Stimulated activated CD4-positive, alpha-beta T cell treated with anti-CD3 and anti-CD28 coated beads, Interleukin-2, amount 100 ng/mL, for 48 hours (primary cell): ENCODE data around the gene FKBP2.
A peak's percentile ranks its signal among the peaks of the same experiment; 100 is the strongest.

ENCODE experiments used
- DNase-seq, 2 donors: peaks; one replicate each; pipeline ENCODE4 v3.0.0-alpha.2; 2020

FKBP2 gene

DNA sequence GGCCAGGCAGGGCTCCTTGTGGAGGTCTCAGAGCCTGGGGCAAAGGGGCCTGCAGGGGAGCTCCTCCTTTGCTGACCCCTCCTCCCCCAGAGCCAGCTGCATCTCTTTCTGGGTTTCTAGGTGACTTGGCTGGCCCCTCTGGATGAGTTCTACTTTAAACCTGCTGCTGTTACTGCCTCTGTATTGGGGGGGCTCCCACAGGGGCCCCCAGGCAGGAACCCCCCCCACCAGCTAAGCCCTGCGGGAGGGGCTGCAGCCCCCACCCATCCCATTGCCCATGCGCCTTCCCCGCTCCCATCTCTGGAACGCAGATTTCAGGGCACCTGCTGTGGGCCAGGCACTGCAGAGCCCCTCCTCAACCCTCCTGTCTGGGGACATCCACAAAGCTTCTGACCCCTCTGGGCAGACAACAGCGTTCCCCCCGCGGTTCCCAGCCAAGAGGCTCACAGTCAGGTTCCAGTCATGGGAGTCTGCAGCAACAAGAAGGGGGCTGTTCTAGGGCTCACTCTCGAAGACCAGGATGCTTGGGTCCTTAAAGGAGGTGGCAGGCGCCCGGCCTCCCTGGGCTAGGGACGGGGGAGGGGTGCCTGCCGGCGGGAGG is 9.6 kb downstream of the FKBP2 start:
- DNase-seq: no peak

DNA sequence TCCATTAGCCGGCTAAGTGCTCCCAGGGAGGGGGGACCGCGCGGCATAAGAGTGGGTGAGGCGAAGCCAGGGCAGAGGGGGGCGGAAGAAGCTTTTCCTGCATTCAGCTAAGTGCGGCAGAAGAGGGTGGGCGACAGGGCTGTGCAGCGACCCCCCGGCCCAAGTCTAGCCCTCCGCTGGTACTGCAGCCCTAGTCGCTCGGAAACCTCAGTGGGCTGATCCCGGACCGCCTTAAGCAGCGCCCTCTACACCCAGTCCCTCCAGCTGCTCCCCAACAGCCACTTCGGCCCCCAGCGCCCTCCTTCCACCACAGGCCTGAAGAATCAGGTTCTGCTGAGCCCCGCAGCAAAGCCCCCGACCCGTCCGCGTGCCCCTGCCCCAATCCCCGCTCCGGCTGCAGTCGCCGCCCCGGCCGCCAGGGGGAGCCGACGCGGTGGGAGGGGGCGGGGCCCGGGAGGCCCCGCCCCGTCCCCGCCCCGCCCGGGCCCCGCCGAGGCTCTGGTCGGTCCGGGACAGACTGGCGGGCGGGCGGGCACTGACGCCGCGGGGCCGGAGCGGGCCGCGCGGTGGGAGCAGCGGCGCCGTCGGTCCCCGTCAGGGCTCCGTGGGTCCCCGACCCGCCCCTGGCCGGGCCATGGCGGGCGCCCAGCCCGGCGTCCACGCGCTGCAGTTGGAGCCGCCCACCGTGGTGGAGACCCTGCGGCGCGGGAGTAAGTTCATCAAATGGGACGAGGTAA is 10.3 kb downstream of the FKBP2 start, which contains the start of gene PLCB3:
Gene PLCB3 (plus strand): TSS at position 515 of the 737 bp plus-strand sequence. CDS start 120 bp downstream, at position 635.
- peak; percentile 52 to 73 for DNase-seq

DNA sequence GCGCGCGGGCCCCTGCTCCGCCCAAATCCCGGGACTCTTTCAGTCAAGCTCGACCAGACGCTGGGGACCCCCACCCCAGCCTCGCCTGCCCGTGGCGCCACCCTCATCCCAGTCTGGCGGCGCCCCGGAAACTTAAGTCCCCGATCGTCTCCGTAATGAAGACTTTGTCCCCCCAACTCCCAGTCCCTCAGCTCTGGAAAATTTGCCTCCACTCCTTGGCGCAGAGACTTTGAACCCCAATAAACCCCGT is 10.8 kb downstream of the FKBP2 start:
- no peak for DNase-seq

DNA sequence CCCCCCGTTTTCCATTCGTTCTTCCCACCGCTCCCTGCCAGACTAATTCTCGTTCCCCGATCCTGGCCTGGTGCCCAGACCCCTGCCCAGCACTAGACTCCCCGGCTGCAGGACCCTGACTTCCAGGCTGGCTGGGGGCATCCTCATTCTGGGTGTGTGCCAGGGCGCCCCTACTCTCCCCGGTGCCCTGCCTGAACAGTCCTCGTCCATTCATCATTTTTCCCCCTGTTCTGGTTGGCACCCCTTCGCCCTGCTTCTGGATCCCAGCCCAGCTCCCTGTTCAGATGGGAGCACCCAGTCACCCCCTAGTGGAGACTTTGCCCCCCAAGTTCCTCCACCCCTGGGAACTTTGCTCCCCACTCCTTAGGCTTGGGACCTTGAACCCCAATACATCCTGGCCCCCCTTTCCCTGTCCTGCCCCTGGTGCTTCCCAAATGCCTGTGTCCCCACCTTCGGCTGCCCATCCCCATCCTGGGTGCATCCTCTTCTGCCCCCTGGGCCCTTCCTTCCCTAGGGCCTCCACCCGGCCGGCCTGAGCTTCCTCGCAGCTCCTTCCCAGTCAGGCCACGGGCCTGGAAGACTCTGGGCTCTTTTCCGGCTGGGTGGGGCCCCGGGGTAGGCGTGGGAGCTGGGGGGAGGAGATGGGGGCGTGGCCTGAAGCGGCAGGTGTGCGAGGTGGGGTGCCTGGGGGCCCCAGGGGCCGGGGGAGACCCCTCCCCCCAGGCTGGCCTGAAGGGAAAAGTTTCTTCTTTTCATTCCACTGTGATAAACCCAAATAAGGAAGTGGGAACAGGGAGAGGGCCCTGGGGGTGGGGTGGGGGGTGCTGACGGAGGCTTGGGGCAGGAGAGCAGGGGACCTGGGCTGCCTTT is 11.3 kb downstream of the FKBP2 start:
- DNase-seq: no peak

DNA sequence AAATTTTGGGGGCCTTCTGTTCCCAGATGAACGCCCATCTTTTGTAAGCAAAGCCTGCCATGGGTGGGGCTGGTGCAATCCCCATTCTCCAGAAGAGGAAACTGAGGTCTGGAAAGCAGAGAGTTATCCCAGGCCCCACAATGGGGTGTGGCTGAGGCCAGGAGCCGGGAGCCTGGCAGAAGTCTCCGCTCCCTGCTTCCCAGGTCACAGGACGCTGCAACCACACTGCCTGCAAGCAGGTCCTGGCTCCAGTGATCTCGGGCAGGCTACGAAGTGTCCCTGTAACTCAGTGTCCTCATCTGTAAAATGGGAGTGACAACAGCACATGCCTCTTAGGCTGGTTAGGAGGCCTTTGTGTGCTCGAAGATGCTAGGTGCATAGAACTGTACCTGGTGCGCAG is 12.1 kb downstream of the FKBP2 start:
- no peak for DNase-seq

DNA sequence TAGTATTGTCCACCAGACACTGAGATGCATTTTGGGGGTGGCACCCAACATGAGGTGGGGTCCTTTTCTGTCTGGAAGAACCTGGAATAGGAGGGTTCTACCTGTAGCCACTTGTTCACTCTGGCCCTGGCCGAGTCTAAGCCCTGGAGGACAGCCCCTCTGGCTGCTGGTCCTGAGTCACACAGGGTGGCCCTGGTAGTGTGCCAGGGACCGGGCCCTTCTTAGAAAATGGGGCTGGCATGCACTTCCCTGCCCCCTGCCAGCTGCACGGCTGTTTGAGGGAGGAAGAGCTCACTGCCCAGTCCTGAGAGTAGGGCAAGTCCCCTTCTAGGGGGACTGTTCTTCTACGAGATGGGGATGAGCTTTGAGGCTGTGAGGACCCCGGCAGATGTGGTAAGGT is 12.6 kb downstream of the FKBP2 start:
- DNase-seq: no peak

DNA sequence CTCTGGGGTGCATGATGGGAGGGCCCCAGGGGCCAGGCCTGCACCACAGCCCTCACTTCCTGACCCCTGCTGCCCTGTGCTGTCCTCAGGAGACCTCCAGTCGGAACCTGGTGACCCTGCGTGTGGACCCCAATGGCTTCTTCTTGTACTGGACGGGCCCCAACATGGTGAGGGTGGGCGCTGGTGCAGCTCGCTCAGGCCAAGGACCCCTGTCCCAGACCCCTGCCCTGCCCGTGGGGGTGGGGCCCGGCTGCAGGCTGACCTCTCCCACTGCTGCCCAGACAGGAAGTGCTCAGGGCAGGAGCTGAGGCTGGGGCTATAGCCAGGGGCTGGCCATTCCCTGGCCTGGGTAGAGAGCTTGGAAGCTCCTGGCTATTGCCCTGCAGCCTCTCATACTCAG is 13.4 kb downstream of the FKBP2 start:
- no peak for DNase-seq

DNA sequence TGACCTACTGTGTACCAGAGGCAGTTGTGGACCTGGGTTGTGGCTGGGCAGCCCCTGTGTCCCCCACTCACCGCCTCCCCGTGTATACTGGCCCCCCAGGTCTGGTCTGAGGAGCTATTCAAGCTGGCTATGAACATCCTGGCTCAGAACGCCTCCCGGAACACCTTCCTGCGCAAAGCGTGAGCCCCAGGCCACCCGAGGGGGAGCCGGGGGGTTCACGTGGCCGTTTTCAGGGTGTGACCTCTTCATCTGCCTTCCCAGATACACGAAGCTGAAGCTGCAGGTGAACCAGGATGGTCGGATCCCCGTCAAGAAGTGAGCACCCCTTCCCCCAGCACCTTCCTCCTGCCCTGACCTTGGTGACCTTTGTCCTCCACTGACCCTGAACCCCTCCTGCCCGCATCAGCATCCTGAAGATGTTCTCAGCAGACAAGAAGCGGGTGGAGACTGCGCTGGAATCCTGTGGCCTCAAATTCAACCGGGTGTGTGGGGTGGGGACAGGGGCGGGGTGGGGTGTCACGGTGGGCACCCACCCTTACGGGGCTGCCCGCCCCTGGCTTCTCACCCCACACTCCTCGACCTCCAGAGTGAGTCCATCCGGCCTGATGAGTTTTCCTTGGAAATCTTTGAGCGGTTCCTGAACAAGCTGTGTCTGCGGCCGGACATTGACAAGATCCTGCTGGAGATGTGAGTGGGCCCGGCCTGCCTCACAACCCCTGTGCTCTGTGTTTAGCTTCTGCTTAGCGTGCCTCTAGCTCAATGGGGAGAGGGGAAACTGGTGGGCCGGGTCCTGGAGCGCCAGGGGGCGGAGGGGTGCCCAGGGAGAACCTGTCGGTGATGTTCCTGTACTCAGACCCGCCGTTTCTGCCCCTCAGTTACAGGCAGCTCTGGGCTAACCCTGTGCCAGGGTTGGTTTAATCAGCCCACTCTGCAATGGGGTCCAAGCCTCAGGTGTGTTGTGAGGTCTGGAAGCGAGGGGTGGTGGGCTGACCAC is 14.5 kb downstream of the FKBP2 start:
- DNase-seq: no peak

DNA sequence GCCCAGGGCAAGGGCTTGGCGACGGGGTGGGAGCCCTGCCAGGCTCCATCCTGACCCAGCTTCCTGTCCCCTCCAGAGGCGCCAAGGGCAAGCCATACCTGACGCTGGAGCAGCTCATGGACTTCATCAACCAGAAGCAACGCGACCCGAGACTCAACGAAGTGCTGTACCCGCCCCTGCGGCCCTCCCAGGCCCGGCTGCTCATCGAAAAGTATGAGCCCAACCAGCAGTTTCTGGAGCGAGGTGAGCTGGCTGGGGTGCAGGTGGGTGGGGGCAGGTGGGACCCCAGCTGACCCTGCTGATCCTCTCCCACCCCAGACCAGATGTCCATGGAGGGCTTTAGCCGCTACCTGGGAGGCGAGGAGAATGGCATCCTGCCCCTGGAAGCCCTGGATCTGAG is 15.4 kb downstream of the FKBP2 start:
- DNase-seq: no peak

DNA sequence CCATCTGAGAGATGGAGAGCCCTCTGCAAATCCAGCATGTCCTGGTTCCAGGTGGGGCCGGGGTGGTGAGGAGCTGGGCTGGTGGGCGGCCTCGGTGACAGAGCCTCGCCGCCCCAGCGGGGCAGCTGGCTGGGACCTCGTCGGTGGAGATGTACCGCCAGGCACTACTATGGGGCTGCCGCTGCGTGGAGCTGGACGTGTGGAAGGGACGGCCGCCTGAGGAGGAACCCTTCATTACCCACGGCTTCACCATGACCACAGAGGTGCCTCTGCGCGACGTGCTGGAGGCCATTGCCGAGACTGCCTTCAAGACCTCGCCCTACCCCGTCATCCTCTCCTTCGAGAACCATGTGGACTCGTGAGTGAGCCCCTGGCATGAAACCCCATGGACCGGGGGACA is 17.5 kb downstream of the FKBP2 start:
- DNase-seq: no peak

DNA sequence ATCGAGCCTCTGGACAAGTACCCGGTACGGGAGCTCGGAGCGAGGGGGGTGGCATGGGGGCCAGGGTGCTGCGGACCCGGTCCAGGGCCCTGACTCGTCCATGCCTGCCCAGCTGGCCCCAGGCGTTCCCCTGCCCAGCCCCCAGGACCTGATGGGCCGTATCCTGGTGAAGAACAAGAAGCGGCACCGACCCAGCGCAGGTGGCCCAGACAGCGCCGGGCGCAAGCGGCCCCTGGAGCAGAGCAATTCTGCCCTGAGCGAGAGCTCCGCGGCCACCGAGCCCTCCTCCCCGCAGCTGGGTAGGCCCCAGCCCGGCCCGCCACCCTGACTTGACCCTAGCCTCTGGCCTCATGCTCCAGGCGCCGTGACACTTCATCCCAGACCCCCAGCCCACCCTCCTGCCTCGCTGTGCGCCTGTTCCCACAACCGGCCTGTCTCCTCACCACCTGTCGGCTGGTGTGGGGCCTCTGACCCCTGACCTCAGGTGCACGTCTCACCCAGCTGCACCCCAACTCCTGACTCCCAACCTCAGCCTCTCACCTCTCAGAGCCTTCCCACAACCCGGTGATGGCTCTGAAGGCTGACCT is 18.1 kb downstream of the FKBP2 start:
- DNase-seq: no peak

DNA sequence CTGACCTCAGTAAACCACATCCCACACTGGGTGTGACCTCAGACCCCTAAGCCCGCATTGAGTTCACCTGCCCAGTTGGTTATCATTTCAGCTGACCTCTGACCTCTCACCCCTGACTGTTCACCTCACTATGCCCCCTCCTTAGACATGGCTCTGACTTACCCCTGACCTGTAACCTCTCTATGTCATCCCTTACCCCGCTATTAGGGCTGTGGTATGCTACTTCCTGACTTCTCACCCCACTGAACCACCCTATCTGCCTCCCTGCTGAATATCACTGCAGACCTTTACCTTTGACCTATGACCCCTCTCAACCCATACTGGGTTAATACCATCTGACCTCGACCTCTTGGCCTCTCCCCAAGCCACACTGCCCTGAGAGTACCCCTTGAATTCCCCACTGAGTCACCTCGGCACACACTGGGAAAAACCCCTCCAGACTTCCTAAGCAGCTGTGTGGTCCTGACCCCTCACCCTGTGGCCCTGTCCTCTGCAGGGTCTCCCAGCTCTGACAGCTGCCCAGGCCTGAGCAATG is 18.7 kb downstream of the FKBP2 start:
- no peak for DNase-seq

DNA sequence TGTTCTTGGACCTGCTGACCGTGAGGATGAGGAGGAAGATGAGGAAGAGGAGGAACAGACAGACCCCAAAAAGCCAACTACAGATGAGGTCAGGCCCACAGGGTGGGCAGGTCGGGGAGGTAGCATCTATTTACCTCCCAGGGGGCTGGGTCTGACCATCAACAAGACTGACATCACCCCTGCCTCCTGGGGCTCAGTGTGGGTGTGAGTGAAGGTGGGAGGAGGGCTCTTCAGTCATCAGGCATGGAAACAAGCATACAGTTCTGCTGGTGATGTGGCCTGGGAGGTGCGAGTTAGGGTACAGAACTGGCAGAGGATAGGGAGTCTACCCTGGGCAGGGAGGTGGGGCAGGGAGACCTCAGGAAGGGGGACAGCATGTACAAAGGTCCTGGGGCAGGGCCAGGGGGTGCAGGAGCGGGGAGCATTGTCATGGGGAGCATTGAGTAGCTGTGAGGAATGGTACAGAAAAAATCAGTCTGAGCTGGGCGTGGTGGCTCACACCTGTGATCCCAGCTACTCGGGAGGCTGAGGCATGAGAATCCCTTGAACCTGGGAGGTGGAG is 19.3 kb downstream of the FKBP2 start:
- DNase-seq: no peak

DNA sequence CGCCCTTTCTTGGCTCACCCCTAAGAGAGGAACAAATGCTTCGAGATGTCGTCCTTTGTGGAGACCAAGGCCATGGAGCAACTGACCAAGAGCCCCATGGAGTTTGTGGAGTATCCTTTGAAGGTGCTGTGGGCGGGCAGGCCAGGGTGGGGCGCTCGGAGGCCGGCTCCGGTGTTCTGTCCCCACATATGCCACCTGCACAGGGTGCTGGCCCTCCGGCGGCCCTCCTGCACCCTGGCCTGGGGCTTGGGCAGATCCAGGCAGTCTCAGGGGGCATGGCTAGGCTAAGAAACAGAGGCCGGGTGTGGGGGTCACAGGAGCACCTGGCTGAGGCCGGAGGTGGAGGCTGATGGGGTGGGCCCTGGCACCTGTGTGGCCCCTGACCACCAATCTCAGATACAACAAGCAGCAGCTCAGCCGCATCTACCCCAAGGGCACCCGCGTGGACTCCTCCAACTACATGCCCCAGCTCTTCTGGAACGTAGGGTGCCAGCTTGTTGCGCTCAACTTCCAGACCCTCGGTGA is 20.7 kb downstream of the FKBP2 start:
- DNase-seq: no peak

DNA sequence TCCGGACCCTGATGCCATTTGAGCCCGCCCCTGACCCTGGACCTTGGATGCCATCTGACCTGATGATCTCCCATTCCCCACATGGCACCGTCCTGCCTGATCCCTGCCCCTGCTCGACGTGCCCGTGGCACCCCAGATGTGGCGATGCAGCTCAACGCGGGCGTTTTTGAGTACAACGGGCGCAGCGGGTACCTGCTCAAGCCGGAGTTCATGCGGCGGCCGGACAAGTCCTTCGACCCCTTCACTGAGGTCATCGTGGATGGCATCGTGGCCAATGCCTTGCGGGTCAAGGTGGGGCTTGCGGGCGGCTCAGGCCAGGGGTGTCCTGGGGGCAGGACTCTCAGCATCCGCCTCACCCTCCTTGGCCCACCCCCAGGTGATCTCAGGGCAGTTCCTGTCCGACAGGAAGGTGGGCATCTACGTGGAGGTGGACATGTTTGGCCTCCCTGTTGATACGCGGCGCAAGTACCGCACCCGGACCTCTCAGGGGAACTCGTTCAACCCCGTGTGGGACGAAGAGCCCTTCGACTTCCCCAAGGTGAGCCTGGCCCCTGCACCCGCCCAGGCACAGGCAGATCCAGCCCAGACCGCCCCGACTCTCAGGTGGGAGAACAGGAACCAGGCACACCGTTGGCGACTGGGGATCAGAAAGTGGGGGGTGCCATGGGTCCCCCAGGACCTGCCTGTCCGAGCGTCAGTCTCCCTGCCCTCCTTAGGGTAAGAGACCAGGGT is 21.5 kb downstream of the FKBP2 start:
- no peak for DNase-seq

DNA sequence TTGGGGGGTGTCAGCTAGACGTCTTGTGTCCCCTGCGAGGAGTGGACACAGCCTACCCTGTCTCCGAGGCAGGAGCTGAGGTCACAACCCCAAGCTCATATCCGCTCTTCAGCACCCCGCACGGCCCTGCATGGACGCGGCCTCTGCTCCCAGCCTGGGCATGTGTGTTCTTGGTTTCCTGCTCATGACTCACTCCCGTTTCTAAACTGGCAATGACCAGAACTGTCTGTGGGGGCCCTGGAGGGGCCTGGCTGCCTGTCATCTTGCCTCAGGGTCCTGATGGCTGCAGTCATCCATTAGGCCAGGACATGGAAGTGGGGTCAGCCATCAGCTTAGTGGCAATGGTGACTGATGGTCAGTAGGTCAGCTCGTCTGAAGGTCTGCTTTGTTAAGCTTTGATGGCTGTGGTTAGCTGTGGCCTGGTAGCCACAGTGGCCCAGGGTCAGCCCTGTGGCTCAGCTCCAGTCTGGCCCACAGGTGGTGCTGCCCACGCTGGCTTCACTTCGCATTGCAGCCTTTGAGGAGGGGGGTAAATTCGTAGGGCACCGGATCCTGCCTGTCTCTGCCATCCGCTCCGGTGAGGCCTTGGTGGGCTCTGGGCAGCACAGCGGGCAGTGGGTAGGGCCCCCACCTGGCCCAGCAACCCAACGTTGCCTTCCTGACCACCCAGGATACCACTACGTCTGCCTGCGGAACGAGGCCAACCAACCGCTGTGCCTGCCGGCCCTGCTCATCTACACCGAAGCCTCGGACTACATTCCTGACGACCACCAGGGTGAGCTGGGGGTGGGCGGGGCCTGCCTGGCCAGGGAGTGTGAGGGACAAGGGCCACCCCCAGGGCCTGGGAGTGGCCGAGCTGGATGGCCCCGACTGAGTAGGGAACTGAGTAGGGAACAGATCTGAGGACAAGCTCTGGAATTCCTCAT is 22.4 kb downstream of the FKBP2 start:
- DNase-seq: no peak

DNA sequence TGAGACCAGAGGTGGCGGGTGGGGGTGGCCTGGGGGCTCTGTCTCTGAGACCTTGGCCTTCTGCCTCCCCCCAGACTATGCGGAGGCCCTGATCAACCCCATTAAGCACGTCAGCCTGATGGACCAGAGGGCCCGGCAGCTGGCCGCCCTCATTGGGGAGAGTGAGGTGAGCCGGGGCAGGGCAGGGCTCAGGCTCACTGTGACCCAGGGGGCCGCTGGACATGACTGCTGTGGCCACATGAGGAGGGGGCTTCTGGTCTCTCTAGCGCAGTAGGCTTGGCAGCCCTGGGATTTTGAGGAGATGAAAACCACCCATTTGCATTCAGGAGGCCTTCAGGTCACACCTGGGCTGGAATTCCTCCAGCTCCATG is 23.0 kb downstream of the FKBP2 start:
- DNase-seq: no peak

DNA sequence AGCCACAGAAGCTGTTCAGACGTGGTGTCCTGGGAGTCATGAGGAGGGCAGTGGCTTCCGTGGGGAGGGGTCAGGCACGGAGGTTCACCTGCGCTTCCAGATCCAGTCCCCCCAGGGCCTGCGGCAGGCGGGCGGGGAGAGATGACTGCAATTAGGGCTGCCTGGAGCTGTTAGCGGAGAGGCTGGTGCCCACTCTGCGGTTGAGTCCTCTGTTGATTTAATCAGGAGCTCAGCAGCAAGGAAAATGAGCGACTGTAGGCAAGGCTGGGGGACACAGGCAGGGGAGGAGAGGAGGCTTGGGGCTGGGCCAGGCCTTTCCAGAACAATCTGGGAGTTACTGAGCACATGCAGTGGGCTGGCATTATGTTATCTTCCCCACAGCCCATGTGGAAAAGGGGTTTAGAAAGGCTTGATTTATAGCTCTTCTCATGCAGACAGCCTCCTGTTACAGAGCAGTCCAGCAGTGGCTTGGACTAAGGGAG is 23.5 kb downstream of the FKBP2 start:
- no peak for DNase-seq
